Hepatic stellate cell (primary cell): Measurements from ENCODE around the gene SLAMF9.
"Not testable (repeated sequence)": the region's sequence is repeated elsewhere in the genome, so short reads cannot be mapped to it uniquely, and the experiment has no call there.

Experiments
- DNase-seq: peaks from one replicate; pipeline ENCODE4 v3.0.0; 2011; ENCODE audit warnings: low spot score

SLAMF9 gene

GRCh38 chr1:159920202-159920601 lies 33.8 kb downstream of the SLAMF9 start:
- no peak for DNase-seq

GRCh38 chr1:159919236-159919865 lies 34.7 kb downstream of the SLAMF9 start:
- DNase-seq, result no peak

DNA sequence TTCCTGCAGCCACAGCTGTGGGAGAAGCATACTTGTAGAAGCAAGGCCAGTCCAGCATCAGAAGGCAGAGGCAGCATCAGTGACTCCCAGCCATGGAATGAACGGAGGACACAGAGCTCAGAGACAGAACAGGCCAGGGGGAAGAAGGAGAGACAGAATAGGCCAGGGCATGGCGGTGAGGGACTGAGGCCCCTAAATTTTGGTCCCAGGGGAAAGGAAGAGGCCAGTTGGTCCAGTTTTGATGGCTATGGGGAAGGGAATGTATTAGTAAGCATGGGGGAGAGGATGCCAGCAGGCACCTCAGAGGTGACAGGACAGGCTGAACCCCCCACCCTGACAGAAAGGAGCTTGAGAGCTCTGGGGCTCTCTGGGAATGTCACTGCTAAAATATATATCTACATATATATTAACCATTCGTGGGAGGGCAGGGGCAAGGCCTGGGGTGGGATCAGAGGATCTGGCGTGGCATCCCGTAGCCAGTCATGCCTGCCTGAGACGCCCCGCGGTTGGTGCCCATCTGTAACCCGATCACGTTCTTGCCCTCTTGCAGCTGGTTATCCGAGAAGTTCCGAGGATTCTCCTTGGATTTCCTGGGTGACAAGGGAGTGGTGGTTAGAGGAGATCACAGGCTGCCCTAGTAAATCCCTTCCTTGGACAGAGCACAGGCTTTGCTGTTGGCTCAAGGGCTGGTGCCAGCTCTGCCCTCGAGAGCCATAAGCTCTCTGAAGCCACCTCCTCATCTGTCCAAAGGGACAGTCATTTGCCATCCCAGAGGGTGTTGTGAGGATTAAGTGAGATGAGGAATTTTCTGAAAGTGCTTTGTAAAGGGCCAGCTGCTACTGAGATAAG lies 35.5 kb downstream of the SLAMF9 start:
- no peak for DNase-seq

DNA sequence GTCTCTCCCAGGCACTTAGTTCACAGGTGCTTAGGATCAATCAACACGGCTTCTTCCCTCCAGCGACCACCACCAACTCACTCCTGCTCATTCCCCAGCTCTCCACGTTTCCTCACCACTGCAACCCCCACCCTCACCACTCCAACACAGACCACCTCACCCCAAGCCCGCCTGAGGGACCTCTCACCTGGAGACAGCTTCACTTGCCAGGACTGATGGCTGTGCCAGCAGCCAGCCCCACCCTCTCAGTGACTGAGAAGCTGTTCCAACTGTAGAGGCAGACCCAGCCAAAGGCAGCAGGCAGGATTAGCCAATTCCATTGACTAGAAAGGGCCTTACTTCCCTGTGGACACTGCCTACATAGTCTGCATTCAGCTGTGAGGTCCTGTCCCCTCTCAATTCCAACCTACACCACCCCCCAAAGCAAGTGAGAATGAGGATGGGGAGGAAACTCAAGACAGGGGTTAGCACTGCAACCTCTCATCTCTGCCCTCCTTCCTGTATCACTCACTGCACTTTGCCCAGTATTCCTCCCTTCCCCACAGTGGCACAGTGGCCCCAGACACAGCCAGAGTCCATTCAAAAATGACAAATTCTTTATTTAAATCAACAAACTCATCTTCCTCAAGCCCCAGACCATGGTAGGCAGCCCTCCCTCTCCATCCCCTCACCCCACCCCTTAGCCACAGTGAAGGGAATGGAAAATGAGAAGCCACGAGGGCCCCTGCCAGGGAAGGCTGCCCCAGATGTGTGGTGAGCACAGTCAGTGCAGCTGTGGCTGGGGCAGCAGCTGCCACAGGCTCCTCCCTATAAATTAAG lies 36.3 kb downstream of the SLAMF9 start:
- no peak for DNase-seq

- peak; percentile 90 for DNase-seq
These were observed 37.6 kb downstream of the SLAMF9 start for GRCh38 chr1:159916242-159917051.

GRCh38 chr1:159915571-159916241 lies 38.3 kb downstream of the SLAMF9 start:
- DNase-seq, result no peak

GRCh38 chr1:159914252-159915018 lies 39.6 kb downstream of the SLAMF9 start:
- no peak for DNase-seq

DNA sequence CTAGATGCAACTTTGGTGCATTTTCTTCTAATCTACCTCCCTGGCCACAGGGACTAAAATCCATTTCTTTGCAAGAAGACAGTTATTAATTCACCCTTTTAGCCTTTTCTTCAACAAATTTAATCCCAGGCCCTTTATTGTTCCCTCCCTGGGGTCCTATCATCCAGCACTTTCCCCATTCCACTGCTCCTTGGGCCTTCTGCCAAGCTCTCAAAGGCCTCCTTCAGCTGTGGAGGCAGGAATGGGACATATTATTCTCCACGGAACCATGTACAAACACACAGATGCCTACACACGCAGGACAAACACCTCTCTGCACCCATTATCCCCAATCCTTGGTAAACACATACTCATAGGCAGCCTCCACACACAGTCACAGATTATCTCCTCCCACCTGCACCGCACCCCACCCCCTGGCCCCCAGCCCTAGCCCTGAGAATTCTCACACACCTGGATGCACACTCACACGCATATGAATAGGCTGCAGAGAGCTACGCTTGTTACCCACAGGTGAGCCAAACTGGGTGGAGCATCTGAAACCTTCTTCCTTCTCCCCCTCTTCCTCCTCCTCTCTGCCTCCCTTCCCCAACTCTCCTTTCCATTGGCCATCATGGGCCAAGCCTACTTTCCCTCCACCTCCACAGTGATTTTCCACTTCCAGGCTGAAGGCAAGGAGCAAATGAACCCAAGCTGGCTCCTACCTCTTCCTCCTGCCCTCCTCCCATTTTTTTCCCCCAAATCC lies 40.4 kb downstream of the SLAMF9 start:
- no peak for DNase-seq

GRCh38 chr1:159911326-159912070 lies 42.5 kb downstream of the SLAMF9 start:
- no peak for DNase-seq

DNA sequence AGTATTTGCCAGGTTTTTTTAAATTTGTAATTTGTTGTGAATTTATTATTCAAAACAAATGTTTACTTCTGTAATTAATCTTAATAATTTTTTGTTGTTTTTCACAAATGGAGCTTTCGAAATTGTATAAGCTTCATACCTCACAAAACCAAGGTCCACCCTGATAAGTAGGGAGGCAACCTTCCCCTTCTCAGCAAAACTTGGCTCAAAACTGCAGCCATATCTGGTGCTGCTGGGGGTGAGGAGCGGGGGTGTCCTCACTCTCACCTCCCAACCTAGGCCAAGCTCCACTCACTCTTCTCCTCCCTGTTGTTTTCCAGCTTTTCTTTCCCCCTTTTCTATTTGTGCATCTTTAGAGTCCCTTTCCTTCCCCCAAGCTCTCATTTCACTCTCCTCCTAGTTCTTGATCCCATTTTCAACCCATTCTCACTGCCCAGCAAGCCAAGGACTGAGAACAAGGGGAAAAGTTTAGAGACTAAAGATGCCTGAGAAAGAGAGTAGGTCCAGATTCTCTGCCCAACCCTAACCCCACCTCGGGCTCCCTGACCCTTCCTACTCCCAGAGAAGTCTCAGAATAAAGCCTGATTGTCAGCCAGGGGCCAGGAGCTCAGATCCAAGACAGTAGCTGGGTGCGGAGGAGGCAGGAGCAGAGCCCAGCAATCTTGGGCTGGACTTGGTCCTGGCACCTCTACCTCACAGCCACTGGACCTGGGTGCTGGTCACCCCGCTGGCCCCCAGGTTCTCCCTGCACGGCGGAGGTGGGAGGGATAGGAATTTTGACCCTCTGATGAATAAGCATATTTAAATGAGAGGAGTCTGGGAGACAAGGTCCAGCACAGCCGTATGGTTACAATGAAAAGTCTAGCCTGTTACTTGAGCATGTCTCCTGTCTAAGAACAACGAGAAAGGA lies 45.8 kb downstream of the SLAMF9 start:
- DNase-seq, result no peak

DNA sequence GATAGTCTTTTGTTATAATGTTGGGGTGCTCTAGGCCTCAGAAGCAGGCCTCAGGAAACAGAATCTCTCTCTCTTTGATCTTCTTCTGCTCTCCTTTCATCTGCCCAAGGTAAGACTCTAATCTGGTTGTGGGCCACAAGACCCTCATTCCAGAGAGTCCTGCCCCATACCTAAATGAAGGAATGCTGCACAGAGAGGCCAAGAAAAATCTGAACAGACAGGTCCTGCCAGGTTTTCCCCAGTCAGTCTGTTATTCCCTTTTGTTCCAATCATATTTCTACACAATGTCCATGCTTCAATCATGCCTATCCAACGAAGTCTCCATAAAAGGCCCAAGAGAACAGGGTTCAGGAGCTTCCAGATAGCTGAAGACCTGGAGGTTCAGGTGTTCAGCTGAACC lies 47.1 kb downstream of the SLAMF9 start:
- DNase-seq, result no peak

GRCh38 chr1:159904036-159904435 lies 50.0 kb downstream of the SLAMF9 start:
- not testable (repeated sequence) for DNase-seq

GRCh38 chr1:159902541-159902940 lies 51.5 kb downstream of the SLAMF9 start:
- DNase-seq, result no peak
